Activated CD8-positive, alpha-beta memory T cell treated with anti-CD3 and anti-CD28 coated beads for 24 hours (primary cell): ENCODE data around the gene ICAM1.

Experiments used
- DNase-seq: peaks from one replicate; pipeline ENCODE4 v3.0.0-alpha.2; 2020

Gene ICAM1

GRCh38 chr19:10295305-10295846 lies 24.5 kb downstream of the ICAM1 start:
- DNase-seq, result peak; percentile 76

GRCh38 chr19:10295847-10296591 lies 25.1 kb downstream of the ICAM1 start:
- no peak for DNase-seq

- DNase-seq, result no peak
These were observed 28.9 kb downstream of the ICAM1 start for GRCh38 chr19:10299545-10300458.

- DNase-seq, result no peak
These were observed 34.4 kb downstream of the ICAM1 start for GRCh38 chr19:10305139-10305806.

GRCh38 chr19:10306327-10306726 lies 35.4 kb downstream of the ICAM1 start:
- no peak for DNase-seq

GRCh38 chr19:10309423-10309822 lies 38.5 kb downstream of the ICAM1 start, which contains the start of gene ZGLP1:
ZGLP1 (minus strand) TSS chr19:10309815.
- DNase-seq, result no peak

- peak; percentile 97 for DNase-seq
These were observed 44.7 kb downstream of the ICAM1 start, which contains the start of gene FDX2 for GRCh38 chr19:10315335-10316214. FDX2 (minus strand) TSS chr19:10316015; CDS start chr19:10315996, 19 bp downstream.

GRCh38 chr19:10316229-10317044 lies 45.5 kb downstream of the ICAM1 start:
- no peak for DNase-seq

GRCh38 chr19:10317045-10317856 lies 46.3 kb downstream of the ICAM1 start:
- no peak for DNase-seq

- DNase-seq, result no peak
These were observed 47.0 kb downstream of the ICAM1 start for GRCh38 chr19:10317857-10318462.

- DNase-seq, result no peak
These were observed 48.1 kb downstream of the ICAM1 start for GRCh38 chr19:10318807-10319682.

GRCh38 chr19:10320602-10321416 lies 49.9 kb downstream of the ICAM1 start:
- no peak for DNase-seq

- no peak for DNase-seq
These were observed 50.5 kb downstream of the ICAM1 start for GRCh38 chr19:10321417-10321797.

GRCh38 chr19:10321874-10322835 lies 51.2 kb downstream of the ICAM1 start:
- DNase-seq, result no peak

- no peak for DNase-seq
These were observed 54.8 kb downstream of the ICAM1 start for GRCh38 chr19:10325732-10326131.

GRCh38 chr19:10327793-10328192 lies 56.9 kb downstream of the ICAM1 start:
- DNase-seq, result no peak
